PC-3 (cell line): ENCODE measurements around the gene DCANP1. TPM values are rescaled to one million over a fixed set of nuclear protein-coding genes. Genes with fewer than 3 reads are reported as not detected.

Source experiments
- ATAC-seq: fragments of 200-7000 bp; cut with Tn5 transposase; 2 replicates; pipeline ENCODE4 v1.9.1; 2020; ENCODE audit warnings: mild to moderate bottlenecking, moderate library complexity
- BruUV-seq: library from RNA; stranded (reverse); fragments of 400-500 nt; replicated peaks from 2 replicates; lab custom pipeline; 2021; lab: Mats Ljungman, UMichigan
- CTCF ChIA-PET: fragments of 300-600 bp; sonication (Branson Sonifier 250); formaldehyde crosslinking; loops from one replicate; lab custom pipeline; 2022; ENCODE audit warnings: antibody characterized with exemption; lab: Charles Lee
- POLR2A ChIA-PET: fragments of 300-600 bp; sonication (Branson Sonifier 250); formaldehyde crosslinking; loops from one replicate; lab custom pipeline; 2022; ENCODE audit warnings: antibody characterized with exemption; ENCODE audit not compliant: unreplicated experiment; lab: Charles Lee
- DNase-seq: peaks from one replicate; pipeline ENCODE4 v3.0.0-alpha.2; 2015
- H2AFZ ChIP-seq: fragments of 300-600 bp; sonication (generic); 2 replicates; pipeline ENCODE4 v1.6.0; 2016; ENCODE audit warnings: antibody characterized with exemption, low read length
- H3F3A ChIP-seq: fragments of 300-600 bp; sonication (generic); one replicate; pipeline ENCODE4 v1.6.0; 2017; ENCODE audit warnings: antibody characterized with exemption, low read length, control low read depth, mild to moderate bottlenecking; ENCODE audit not compliant: unreplicated experiment
- H3K27ac ChIP-seq: fragments of 300-600 bp; sonication (generic); 2 replicates; pipeline ENCODE4 v1.5.1; 2016; ENCODE audit warnings: mild to moderate bottlenecking, low read length
- H3K27me3 ChIP-seq: fragments of 300-600 bp; sonication (generic); 2 replicates; pipeline ENCODE4 v1.6.1; 2016; ENCODE audit warnings: low read length, mixed read lengths
- H3K36me3 ChIP-seq: fragments of 300-600 bp; sonication (generic); 2 replicates; pipeline ENCODE4 v1.6.1; 2016; ENCODE audit warnings: low read depth, mixed run types, low read length, mixed read lengths
- H3K4me1 ChIP-seq: fragments of 300-600 bp; sonication (generic); 2 replicates; pipeline ENCODE4 v1.5.1; 2016; ENCODE audit warnings: low read length; ENCODE audit not compliant: insufficient read depth
- H3K4me2 ChIP-seq: fragments of 300-600 bp; sonication (generic); 2 replicates; pipeline ENCODE4 v1.6.0; 2016; ENCODE audit warnings: low read length
- H3K4me3 ChIP-seq: fragments of 300-600 bp; sonication (generic); 2 replicates; pipeline ENCODE4 v1.5.1; 2016; ENCODE audit warnings: mild to moderate bottlenecking, low read length, mixed read lengths
- H3K79me2 ChIP-seq: fragments of 300-600 bp; sonication (generic); 2 replicates; pipeline ENCODE4 v1.6.1; 2017; ENCODE audit warnings: low read length, mixed read lengths
- H3K9ac ChIP-seq: fragments of 300-600 bp; sonication (generic); 2 replicates; pipeline ENCODE4 v1.6.0; 2016; ENCODE audit warnings: mild to moderate bottlenecking, low read length
- H3K9me2 ChIP-seq: fragments of 300-600 bp; sonication (generic); replicated peaks from 2 replicates; pipeline ENCODE4 v1.6.1; 2016; ENCODE audit warnings: mixed run types, low read length, mixed read lengths
- H3K9me3 ChIP-seq: fragments of 300-600 bp; sonication (generic); 2 replicates; pipeline ENCODE4 v1.6.1; 2016; ENCODE audit warnings: low read length, mixed read lengths
- H4K20me1 ChIP-seq: fragments of 300-600 bp; sonication (generic); 2 replicates; pipeline ENCODE4 v1.6.1; 2016; ENCODE audit warnings: low read length, mixed read lengths
- EZH2 ChIP-seq: fragments of 300-600 bp; sonication (generic); IDR thresholded peaks from one replicate; pipeline ENCODE4 v1.6.1; 2017; ENCODE audit warnings: antibody characterized with exemption, mild to moderate bottlenecking, low read length; ENCODE audit not compliant: unreplicated experiment
- EZH2phosphoT487 ChIP-seq: fragments of 300-600 bp; sonication (generic); IDR thresholded peaks from 2 replicates; pipeline ENCODE4 v1.6.1; 2018; ENCODE audit warnings: mild to moderate bottlenecking, antibody characterized with exemption, low read length, borderline replicate concordance
- intact Hi-C: fragments of 100-400 bp; cut with micrococcal nuclease; formaldehyde crosslinking; loops from 2 replicates; pipeline ENCODE4 v1.9.0; 2023
- total RNA-seq: library from RNA; depleted of rRNA; stranded (reverse); fragments of >200 nt; gene quantifications from 2 replicates; pipeline ENCODE4 v1.2.3, GENCODE V29; 2014
- TF ChIP-seq, protein P1 (sequence below): fragments of 300-600 bp; sonication (generic); conservative IDR thresholded peaks from 2 replicates; pipeline ENCODE4 v1.5.1; 2017; ENCODE audit warnings: antibody characterized with exemption, low read depth, mild to moderate bottlenecking, low read length

Gene DCANP1
- total RNA-seq, 1 experiment from 2014 or later, result not detected

DNA sequence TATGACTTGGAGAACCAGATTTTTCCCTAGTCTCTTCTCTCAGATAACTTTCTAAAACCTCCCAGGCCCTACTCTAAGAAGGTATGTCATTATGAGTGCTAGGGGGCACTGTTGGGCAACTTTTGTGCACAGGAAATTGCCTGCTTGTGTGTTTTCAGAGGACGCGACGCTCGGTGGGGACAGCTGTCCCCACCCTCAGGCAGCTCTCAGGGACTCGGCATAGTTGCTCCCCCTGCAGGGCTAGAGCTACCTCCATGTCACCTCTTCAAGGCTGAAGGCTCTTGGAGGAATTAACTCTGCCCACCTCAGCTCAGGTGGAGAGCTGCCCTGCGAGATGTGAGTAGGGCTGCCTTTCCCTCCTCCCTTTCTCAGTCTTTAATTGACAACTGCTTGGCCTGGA lies 15.2 kb upstream of the DCANP1 start:
- ChIA-PET POLR2A (no interaction called here), CTCF (interaction anchor here (0.7 to 1.5 kb wide), 3 partner anchors 99 to 104 kb away, joined by 3 to 6 read pairs (median 4); no protein-coding TSS in a partner anchor)
- Histone ChIP-seq H3K79me2 (no peaks in the 10 kb centered on the region), H3K9me3 (no peaks in the 10 kb centered on the region), H4K20me1 (no peaks in the 10 kb centered on the region), H3K36me3 (no peaks in the 10 kb centered on the region), H3K9me2 (no peaks in the 10 kb centered on the region), H3K4me1 (peaks cover 4% of the 10 kb centered on the region; the same call in 1 of the 2 replicates), H3F3A (no peaks in the 10 kb centered on the region), H3K27ac (no peak overlapping the region), H3K27me3 (peaks cover 17% of the 10 kb centered on the region), H2AFZ (no peak overlapping the region), H3K4me3 (no peak overlapping the region), H3K9ac (no peak overlapping the region), H3K4me2 (peak overlapping the region; percentile 46)
- ATAC-seq, result peak; percentile 62
- no TSS peak for BruUV-seq
- TF ChIP-seq EZH2phosphoT487, result no peak
- TF ChIP-seq, protein P1, sequence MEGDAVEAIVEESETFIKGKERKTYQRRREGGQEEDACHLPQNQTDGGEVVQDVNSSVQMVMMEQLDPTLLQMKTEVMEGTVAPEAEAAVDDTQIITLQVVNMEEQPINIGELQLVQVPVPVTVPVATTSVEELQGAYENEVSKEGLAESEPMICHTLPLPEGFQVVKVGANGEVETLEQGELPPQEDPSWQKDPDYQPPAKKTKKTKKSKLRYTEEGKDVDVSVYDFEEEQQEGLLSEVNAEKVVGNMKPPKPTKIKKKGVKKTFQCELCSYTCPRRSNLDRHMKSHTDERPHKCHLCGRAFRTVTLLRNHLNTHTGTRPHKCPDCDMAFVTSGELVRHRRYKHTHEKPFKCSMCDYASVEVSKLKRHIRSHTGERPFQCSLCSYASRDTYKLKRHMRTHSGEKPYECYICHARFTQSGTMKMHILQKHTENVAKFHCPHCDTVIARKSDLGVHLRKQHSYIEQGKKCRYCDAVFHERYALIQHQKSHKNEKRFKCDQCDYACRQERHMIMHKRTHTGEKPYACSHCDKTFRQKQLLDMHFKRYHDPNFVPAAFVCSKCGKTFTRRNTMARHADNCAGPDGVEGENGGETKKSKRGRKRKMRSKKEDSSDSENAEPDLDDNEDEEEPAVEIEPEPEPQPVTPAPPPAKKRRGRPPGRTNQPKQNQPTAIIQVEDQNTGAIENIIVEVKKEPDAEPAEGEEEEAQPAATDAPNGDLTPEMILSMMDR, result peak; percentile 80
- intact Hi-C loops, result loop anchor here (1.0 kb wide), 2 partner anchors 90 to 104 kb away; no protein-coding TSS in a partner anchor
- DNase-seq, result peak; percentile 84

DNA sequence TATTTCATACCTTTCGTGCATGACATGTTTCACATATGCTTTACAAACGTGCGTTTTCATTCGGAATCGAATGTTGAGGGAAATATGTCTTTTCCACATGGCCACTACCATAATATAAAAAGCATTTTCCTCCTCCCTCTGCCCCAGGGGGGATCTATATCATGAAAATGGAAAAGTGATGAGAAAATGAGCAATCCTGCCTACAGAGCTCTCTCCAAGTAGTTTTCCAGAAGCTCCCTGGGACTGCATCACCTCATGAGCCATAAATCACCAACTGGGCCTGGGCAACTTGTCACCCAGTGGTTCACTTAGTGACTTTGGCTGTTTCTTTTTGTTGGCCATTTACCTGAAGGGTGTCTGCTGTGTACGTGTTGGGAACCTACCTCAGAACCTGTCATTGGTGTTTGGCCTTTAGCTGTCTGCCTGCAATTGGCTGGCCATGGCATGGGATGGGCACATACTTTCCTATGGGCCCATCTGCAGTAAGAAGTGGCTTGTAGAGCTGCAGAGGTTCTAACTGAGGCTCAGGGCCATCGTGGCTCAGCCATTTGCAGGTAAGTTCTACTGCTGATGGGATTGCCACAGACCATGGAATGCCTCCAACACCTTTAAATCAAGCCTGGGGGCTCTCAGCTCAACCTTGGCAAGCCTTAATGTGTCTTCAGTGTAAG lies 14.5 kb upstream of the DCANP1 start:
- no peak for ATAC-seq
- H3K79me2 ChIP-seq, result no peaks in the 10 kb centered on the region
- intact Hi-C loops, result loop anchor here (1.0 kb wide), 2 partner anchors 91 to 105 kb away; no protein-coding TSS in a partner anchor
- H3K9ac ChIP-seq, result no peak overlapping the region
- ChIA-PET POLR2A (no interaction called here), CTCF (interaction anchor here (1.0 to 1.5 kb wide), 2 partner anchors 103 to 105 kb away, joined by 3 to 6 read pairs; no protein-coding TSS in a partner anchor)
- DNase-seq, result no peak
- no peak overlapping the region for H3K4me2 ChIP-seq
- BruUV-seq, result no TSS peak
- no peak overlapping the region for H3K27ac ChIP-seq
- TF ChIP-seq EZH2, result no peak
- TF ChIP-seq, protein P1, result no peak
- TF ChIP-seq EZH2phosphoT487, result no peak
- peaks cover 17% of the 10 kb centered on the region for H3K27me3 ChIP-seq
- no peak overlapping the region for H2AFZ ChIP-seq
- H3K4me1 ChIP-seq, result peaks cover 4% of the 10 kb centered on the region; the same call in 1 of the 2 replicates
- H3K36me3 ChIP-seq, result no peaks in the 10 kb centered on the region
- no peaks in the 10 kb centered on the region for H4K20me1 ChIP-seq
- no peaks in the 10 kb centered on the region for H3K9me3 ChIP-seq
- H3F3A ChIP-seq, result no peaks in the 10 kb centered on the region
- no peaks in the 10 kb centered on the region for H3K9me2 ChIP-seq
- H3K4me3 ChIP-seq, result no peak overlapping the region
